ENCODE measurements around the gene HS1BP3.

HS1BP3 gene

DNA sequence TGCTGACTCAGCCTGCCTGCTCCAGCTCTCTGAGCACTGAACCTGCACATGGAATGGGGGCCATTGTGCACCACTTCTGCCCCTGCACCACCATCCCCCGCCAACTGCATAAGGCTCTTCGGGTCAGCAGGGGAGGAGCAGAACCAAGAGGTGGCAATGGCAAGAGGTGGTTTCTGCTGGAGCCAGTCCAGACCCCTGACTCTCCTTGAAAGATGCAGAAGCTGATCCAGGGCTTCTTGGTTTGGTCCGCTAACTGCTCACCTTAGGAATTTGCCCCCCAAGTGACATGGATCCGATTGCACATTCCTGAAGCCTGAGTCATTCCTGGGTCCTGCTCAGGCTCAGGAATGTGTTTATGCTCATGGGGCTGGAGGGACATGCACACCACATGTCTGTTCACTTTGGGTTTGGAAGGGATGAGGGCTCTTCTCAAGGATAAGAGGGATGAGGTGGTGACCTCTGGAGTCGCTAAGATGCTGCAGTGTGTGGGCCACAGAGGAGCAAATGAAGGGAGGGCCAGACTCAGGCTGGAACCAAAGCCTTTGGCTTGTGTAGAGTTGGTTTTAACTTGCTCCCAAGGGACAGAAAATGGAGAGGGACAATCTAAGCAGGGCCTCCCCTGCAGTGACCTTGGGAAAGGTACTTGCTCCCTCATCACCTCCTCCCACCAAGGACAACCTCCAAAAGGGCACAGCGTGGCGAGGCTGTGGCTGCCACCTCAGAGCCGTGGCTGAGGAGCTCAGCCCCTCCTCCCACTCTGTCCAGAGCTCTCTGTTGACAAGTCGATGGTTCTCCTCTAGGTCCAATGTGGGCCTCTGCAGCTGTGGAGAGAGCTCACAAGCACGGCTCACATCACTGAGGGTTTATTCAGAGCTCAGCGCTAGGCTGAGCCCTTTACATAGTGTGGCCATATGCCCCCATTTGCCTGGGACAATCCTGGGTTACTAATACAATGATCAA lies 66.2 kb downstream of the HS1BP3 start:
- H3K36me3 Mint-ChIP-seq (ENCODE audit: low read depth): no peaks in the 10 kb centered on the region
- H3K9me3 Mint-ChIP-seq: no peaks in the 10 kb centered on the region

DNA sequence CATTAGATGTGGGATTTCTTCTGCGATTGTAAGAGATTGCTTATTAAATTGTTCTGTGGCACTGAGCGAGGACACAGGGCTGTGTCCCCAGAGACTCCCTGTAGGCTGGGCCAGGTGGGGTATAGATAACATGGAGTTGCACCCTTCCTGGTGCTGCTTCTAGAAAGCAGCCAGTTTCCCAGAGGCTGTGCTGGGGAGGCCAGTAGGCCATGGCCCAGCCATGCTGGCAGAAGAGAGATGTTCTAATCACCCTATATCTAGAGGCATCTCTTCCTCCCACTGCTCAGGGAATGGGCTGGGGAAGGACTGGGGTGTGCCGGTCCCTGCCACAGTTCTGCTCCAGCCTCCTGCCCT lies 66.9 kb downstream of the HS1BP3 start:
- Mint-ChIP-seq H3K27ac (peak overlapping the region; percentile 82 to 93 (median 93)), H3K9me3 (no peaks in the 10 kb centered on the region), H3K4me3 (no peak overlapping the region), H3K36me3 (ENCODE audit: low read depth) (no peaks in the 10 kb centered on the region), H3K27me3 (ENCODE audit: low read depth) (no peaks in the 10 kb centered on the region), H3K4me1 (peaks cover 39% of the 10 kb centered on the region)
- TF ChIP-seq, protein P1, sequence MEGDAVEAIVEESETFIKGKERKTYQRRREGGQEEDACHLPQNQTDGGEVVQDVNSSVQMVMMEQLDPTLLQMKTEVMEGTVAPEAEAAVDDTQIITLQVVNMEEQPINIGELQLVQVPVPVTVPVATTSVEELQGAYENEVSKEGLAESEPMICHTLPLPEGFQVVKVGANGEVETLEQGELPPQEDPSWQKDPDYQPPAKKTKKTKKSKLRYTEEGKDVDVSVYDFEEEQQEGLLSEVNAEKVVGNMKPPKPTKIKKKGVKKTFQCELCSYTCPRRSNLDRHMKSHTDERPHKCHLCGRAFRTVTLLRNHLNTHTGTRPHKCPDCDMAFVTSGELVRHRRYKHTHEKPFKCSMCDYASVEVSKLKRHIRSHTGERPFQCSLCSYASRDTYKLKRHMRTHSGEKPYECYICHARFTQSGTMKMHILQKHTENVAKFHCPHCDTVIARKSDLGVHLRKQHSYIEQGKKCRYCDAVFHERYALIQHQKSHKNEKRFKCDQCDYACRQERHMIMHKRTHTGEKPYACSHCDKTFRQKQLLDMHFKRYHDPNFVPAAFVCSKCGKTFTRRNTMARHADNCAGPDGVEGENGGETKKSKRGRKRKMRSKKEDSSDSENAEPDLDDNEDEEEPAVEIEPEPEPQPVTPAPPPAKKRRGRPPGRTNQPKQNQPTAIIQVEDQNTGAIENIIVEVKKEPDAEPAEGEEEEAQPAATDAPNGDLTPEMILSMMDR (IDR thresholded peaks at IDR 0.05; ENCODE audit: unreplicated experiment in 3 of 3): no peak

More for the DNA sequence above, 66.2 kb downstream of the HS1BP3 start:
- peak overlapping the region; percentile 82 to 93 (median 93) for H3K27ac Mint-ChIP-seq
- H3K27me3 Mint-ChIP-seq (ENCODE audit: low read depth): no peaks in the 10 kb centered on the region
- peaks cover 32% of the 10 kb centered on the region for H3K4me1 Mint-ChIP-seq
- H3K4me3 Mint-ChIP-seq: peak overlapping the region in 2 of 3 experiments; percentile 4 to 16
- TF ChIP-seq, protein P1 (IDR thresholded peaks at IDR 0.05; ENCODE audit: unreplicated experiment in 3 of 3): no peak

DNA sequence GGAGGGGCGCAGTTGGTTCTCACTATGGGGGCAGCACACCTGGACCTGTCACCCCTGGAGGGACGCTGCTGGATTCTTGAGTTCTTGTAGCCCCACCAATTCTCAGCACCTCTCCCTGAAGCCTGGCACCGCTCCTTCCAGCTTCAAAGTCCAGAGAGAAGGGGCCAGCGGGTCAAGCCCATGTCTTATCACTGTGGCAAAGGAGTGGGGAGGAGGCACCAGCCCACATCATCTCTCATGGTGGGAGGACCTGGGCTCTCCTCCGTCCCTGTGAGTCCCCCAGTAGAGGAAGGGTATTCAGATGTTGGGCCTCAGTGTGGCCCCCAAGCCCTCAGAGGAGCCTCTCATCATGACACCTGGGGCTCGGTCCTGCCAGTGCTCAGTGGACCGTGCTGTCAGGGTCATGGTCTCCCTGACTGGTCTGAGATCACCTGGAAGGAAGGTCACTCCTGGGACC lies 67.4 kb downstream of the HS1BP3 start:
- peak overlapping the region; percentile 82 to 93 (median 93) for H3K27ac Mint-ChIP-seq

DNA sequence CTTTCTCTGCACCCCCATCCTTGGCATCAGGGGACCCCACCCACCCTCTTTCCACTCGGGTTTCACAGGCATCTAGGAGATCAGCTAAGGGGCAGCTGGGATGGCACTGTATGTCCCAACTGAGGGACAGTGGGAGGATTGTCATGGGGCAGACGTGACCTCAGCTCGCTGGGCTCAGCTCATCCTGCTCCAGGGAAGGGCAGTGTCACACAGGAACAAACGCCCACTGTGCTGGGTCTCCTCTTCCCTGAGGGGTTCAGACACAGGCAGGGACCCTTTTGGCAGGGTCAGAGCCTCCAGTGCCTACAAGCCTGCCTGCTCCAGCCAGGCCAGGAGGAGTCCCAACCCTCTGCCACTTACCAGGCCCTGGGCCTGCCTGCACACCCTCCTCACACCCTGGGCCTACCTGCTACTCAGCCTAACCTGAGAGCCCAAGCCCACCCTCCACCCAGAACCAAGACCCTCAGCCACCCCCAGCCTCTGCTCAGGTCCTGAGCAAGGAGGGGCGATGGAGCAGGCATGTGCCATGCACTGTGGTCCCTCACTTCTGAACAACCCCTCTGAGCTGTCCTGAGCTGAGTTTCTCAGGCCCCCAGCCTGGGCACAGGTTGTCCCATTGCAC lies 68.2 kb downstream of the HS1BP3 start:
- Mint-ChIP-seq H3K36me3 (ENCODE audit: low read depth) (no peaks in the 10 kb centered on the region), H3K27ac (peak overlapping the region; percentile 15 to 78 (median 32)), H3K9me3 (no peaks in the 10 kb centered on the region), H3K27me3 (ENCODE audit: low read depth) (no peaks in the 10 kb centered on the region), H3K4me3 (no peak overlapping the region), H3K4me1 (peaks cover 46% of the 10 kb centered on the region)
- TF ChIP-seq, protein P1 (IDR thresholded peaks at IDR 0.05; ENCODE audit: unreplicated experiment in 3 of 3): no peak

More for the DNA sequence above, 67.4 kb downstream of the HS1BP3 start:
- no peaks in the 10 kb centered on the region for H3K9me3 Mint-ChIP-seq
- TF ChIP-seq, protein P1 (IDR thresholded peaks at IDR 0.05; ENCODE audit: unreplicated experiment in 3 of 3): no peak
- H3K4me1 Mint-ChIP-seq: peaks cover 44% of the 10 kb centered on the region
- no peaks in the 10 kb centered on the region for H3K36me3 Mint-ChIP-seq (ENCODE audit: low read depth)
- no peak overlapping the region for H3K4me3 Mint-ChIP-seq
- H3K27me3 Mint-ChIP-seq (ENCODE audit: low read depth): no peaks in the 10 kb centered on the region

DNA sequence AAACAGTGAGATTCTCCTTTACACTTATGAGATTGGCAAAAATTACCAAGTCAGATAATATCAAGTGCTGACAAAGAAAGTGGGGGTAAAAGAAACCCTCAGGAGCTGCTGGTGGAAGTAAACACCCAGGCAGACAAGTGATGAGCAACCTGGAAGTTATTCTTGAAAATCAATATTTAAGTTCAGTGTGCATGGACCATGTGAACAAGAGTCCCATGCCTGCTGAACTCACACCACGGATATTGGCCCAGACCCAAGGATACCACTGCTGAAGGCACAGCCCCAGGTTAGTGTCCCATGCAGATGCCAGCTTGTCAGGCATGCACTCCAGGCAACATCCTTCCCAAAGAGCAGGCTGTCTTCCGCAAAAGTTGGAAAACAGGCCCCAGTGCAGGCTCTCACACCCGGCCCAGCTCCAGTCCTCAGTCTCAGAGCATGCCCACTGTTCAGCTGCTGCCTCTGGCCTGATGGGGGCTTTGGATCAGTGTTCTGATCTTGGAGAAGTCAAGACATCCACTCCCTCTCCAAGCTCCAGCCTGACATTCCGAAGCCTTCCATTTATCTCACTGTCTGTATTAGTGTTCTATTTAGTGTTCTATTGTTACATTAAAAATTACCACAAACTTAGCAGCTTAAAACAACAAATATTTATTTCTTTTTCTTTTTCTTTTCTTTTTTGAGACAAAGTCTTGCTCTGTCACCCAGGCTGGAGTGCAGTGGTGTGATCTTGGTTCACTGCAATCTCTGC lies 70.0 kb downstream of the HS1BP3 start:
- Mint-ChIP-seq H3K36me3 (ENCODE audit: low read depth) (no peaks in the 10 kb centered on the region), H3K4me3 (no peak overlapping the region), H3K27me3 (ENCODE audit: low read depth) (no peaks in the 10 kb centered on the region), H3K4me1 (peaks cover 54% of the 10 kb centered on the region), H3K9me3 (no peaks in the 10 kb centered on the region), H3K27ac (peak overlapping the region; percentile 25 to 65 (median 60))
- TF ChIP-seq, protein P1 (IDR thresholded peaks at IDR 0.05; ENCODE audit: unreplicated experiment in 3 of 3): no peak

Data from nephron (organoid).